Measurements from ENCODE around the gene TIPRL.

TIPRL gene

DNA sequence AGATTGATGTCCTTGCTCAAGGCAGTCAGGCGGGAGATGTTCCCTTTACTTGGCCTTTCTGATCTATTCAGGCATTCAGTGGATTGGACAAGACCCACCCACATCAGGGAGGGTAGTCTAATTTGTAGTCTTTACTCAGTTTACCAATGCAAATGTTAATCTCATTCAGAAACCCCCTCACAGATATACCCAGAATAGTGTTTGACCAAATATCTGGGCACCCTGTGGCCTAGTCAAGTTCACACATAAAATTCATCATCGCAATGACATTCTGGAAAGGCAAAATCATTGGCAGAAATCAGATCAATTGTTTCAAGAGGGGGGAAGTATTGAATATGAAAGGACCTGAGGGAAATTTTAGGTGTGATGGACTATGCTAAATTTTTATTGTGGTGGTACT is 34.6 kb downstream of the TIPRL start:
- no peak for DNase-seq

DNA sequence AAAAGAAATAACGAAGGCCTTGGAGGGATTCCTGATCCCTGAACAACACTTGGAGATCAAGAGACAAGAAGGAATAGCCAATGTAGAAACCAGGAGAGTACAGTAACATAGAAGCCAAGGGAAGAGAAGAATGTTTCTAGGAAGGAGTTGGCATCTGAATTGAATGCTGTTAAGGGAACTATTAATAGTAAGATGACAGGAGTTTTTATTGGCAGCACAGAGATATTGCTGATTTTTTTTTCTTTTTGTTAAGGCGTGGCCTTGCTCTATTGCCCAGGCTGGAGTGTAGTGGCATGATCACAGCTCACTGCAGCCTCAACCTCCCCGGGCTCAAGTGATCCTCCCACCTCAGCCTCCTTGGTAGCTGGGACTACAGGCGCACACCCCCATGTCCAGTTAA is 37.4 kb downstream of the TIPRL start:
- DNase-seq = no peak

DNA sequence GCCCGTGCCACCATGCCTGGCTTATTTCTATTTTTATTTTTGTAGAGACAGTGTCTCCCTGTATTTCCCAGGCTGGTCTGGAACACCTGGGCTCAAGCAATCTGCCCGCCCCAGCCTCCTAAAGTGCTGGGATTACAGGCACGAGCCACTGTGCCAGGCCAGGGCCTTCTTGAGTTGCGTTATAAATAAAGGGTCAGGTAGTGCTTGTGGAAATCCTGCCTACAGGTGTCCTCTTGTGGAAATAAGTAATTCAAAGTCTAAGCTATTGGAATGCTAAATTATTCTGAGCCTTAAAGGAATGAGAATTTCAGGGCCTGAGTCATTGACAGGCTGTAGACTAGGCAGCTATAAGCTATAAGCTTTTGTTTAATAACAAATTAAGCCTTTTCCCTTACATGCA is 38.9 kb downstream of the TIPRL start:
- DNase-seq = no peak

DNA sequence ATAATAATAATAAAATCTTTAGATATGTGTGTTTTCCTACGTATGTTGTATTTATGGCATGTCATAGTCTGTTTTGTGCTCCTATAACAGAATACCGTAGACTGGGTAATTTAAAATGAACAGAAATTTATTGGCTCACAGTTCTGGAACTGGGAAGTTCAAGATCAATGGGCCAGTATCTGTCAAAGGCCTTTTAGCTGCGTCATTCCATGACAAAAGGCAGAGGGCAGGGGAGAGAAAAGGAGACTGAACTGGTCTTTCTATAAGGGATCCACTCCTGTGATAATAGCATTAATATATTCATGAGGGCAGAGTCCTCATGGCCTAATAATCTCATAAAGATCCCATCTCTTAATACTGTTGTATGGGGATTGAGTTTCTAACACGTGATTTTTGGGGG is 39.9 kb downstream of the TIPRL start:
- no peak for DNase-seq

DNA sequence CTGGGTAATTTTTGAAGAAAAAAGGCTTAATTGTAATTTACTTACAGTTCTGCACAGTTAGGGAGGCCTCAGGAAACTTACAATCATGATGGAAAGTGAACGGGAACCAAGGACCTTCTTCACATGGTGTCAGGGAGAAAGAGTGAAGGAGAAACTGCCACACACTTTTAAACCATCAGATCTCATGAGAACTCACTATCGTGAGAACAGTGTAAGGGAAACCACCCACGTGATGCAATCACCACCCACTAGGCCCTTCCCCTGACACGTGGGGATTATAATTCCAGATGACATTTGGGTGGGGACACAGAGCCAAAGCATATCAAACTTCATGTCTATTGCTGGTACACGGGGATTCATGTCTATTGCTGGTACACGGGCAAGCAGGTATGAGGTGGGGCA is 41.7 kb downstream of the TIPRL start:
- DNase-seq = no peak

DNA sequence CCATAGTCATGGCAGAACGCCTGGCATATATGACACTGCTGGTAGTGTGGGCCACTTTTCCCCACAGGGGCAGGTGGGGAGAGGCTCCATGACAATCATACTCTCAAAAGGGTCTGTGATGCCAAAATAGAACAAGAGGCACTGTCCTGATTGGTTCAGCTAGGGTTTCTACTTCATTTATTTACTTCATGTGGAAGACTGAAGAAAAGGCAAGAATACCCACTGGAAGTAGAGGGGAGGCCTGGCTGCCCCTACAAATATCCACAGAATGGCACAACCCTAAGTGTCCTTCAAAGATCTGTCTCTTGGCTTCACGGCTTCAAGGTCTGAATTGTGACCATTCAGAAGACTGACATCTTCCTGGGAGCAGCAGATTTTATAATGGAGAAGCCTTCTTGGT is 42.5 kb downstream of the TIPRL start:
- no peak for DNase-seq

DNA sequence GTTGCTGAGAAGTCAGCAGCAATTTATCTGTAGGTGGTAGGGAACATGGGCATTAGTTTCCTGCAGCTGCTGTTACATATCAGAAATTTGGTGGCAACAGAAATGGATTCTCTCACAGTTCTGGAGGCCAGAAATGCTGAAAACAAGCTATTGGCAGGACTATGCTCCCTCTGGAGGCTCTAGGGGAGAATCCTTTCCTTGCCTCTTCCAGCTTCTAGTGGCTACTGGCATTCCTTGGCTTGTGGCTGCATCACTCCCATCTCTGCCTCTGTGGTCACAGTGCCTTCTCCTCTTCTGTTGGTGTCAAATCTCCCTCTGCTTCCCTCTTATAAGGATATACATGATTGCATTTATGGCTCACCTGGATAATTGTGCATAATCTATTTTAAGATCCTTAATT is 44.5 kb downstream of the TIPRL start:
- DNase-seq = no peak

DNA sequence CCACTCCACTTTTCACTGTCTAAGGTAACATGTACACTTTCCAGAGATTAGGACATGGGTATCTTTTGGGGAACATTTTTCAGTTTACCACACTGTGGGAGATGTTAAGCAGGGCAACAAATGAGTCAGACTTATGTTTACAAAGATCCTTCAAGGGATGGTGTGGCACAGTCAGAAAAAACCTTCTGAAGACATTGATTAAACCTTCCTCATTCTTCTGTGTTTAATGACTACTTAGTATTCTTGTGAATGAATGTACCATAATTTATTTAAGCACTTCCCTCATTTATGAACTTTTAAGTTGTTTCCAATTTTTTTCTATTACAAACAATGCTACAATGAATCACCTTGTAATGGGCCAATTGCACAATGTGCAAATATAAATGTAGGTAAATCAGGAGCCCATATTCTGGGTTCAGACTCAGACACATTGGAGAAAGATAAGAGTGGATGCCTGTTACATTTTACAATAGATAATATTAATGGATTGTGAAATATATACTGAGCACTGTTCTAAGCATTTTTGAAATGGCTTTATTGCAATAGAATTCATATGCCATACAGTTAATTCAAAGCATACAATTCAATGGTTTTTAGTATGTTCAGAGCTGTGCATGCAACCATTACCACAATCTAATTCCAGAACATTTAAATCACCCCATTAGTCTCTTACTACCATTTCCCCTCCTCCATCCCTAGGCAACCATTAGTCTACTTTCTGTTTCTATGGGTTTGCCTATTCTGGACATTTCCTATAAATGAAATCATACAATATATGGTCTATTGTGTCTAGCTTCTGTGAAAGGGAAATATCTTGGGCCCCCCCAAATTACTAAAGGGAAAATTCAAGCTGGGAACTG is 45.1 kb downstream of the TIPRL start:
- DNase-seq = no peak

DNA sequence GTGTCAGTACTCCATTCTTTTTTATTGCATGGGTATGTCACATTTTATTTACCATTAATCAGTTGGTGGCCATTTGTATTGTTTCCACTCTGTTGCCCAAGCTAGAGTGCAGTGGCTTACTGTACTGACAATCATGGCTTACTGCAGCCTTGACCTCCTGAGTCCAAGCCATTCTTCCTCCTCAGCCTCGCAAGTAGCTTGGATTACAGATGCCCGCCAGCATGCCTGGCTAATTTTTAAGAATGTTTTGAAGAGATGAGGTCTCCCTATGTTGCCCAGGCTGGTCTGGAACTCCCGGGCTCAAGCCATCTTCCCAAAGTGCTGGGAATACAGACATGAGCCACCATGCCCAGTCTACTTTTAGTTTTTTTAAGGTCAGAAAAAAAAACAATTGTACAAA is 46.2 kb downstream of the TIPRL start:
- DNase-seq = no peak

DNA sequence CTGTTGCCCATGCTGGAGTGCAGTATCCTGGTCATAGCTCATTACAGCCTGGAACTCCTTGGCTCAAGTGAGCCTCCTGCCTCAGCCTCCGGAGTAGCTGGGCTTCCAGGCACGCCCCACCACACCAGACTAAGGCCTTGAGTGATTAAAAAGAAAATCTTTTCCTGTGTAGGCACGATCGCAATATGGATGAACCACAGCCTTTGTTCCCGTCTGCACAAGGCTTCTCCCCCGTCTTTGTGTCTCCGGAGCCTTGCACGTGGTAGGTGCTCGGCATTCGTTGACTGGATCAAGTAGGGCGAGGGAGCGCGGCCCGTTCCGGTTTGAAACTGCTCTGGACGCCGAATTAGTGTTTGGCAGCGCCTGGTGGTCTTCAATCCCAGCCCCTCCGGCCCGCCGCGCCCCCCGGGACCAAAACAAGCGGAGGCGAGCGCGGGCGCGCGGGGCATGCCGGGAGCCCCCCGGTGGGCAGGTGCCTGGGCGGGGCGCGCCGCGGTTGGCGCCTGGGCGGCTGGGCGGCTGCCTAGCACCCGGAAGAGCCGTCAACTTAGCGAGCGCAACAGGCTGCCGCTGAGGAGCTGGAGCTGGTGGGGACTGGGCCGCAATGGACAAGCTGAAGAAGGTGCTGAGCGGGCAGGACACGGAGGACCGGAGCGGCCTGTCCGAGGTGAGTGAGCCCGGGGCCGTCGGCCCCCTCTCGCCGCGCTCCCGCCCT is 46.9 kb downstream of the TIPRL start, which contains the start of gene SFT2D2:
SFT2D2 (plus strand) TSS at position 529 of the 715 bp plus-strand sequence; CDS start at position 605, 76 bp downstream.
- peak in 48 of 51 donors; percentile 19 to 83 (median 61) for DNase-seq

DNA sequence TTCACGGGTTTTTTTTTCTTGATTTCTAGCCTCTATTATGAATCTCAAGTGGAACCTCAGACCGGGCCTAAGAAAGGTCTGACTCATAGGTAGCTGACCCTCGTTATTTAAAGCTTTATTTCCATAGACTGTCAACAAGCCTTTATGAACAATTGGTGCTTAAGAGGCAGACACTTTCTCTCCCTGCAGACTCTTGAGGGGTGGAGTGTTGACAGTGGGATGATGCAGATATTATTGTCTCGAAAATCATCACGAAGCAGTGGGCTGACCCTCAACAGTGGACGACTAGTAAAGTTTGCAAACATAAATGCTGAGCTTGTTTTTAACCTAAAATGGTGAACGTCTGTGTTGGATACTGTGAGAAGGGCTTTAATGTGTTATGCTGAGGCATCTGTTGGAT is 48.9 kb downstream of the TIPRL start:
- peak in 1 of 51 donors; percentile 54 for DNase-seq

DNA sequence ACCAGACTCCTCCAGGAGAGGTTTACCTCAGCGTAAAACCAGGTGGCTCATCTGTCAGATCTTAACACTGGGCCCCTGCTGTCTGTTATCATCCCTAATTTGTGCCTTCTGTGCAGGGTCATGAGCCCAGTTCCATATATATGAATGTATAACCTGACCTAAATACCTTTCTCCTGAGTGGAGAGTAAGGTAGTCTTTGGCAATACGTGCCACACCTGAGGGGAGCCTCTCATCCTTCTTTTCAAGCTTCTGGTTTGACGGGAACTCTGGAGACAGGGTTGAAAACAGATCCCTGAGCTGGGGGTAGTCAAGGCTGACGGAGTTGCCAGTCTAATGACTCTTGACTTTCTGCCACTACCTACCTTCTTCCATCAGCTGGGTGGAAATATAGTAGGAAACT is 51.1 kb downstream of the TIPRL start:
- DNase-seq = no peak

DNA sequence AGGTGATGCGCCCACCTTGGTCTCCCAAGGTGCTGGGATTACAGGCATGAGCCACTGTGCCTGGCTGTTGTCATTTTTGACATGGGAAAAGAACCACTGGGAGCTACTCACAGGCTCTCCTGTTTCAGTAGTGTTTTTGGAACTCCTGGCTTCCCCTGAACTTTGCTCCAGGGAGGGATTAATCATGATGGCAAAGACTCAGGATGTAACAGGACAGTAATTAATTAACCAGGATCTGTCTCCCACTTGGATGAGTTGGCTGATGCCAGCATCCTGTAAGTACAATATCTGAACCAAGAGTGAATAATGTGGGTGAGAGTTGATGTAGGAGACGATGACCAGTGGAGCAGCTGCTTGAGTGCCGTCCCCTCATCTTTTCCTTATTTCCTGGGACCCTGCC is 51.9 kb downstream of the TIPRL start:
- DNase-seq = no peak

DNA sequence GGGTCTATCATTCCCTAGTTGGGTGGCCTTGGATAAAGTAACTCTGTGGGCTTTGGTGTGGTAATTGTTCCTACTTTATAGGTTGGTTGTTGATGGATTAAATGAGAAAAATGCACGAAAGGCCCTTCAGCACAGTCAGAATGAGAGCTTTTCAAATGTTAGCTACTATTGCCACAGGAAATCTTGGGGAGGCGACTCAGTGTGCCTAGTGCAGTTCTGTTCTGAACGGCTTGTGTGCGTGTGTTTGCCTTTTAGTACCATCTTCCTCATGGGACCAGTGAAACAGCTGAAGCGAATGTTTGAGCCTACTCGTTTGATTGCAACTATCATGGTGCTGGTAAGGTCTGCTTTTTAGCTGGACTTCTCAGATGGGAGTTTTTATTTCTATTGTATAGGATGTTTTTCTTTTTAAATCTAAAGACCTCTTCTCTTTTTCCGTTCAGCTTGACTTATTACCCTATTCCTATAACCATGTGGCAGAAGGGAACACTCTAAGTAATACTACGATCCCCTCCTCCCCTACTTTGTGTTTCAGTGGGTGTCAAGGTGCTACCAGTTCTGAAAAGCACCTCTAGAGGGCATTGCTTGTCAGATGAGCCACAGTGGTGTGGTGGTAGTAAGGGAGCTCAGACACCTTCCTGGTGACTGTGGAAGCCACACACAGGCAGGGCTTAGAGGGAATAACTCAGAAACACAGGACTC is 56.2 kb downstream of the TIPRL start:
- DNase-seq = peak in 2 of 51 donors; percentile 14 to 33

DNA sequence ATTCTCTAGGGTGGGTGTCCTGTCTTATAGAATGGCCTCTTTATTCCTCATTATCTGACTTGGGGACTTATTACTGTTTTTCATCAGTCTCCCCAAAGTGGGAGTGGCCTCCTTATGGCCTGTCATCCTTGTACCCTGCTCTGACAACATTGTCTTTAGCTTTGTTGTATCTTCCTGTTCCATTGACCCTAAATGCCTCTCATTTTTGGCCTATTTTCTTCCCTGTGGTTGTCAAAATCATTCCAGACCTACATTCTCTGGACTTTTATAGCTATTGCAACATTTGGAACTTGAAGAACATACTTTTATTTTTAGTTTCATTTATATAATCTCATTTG is 56.8 kb downstream of the TIPRL start:
- no peak for DNase-seq

DNA sequence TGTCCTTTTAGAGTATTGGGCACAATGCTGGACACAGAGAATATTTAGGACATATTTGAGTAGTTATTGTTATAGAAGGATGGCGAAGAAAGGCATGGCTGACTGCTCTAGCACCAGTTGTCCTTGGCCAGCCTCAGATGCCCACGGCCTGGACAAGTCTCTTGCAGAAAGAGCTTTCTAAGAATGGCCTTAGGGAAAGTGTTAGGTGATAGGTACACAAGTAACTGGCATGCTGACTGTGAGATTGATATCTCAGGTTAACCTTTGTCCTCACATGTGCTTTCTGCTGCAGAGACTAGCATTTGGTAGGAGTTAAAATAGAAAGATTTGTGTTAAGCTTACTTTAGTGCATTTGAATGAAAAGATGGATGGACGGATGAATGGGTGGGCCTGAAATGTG is 57.2 kb downstream of the TIPRL start:
- DNase-seq = no peak

DNA sequence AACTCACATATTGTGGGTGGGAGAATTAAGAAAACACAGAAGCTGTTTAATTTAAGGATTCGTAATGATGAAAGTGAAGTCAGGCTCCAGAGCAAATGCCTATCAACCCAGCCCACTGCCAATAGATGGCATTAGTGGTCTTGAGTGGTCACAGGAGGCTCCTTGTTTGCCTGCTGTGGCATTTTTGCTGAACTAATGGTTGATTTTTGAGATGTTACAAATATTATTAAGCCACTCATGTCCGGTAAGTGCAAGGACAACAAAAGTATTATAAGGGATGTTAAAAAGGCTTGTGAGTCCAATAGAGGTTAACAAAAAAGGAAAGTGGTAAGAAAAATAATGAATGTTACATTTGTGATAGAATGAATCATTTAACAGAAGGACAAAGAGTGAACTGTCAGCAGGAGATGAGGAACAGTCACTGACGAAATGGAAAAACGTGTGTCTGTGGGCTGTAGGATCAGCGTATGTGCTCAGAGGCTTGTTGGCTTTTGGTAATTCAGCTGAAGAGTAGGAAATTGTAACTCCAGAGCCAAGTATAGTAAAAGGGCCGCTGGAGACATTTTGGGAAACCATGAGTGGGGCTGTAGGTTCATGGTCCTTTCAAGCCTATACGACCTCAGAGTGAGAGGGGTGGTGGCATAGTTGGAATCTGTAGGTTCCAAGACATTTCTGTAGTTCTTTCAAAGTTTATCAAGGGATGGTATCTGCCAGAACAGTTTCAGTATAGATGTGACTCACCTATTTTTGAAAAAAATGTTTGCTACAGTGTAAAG is 58.3 kb downstream of the TIPRL start:
- DNase-seq = peak in 8 of 51 donors; percentile 6 to 83 (median 16)

DNA sequence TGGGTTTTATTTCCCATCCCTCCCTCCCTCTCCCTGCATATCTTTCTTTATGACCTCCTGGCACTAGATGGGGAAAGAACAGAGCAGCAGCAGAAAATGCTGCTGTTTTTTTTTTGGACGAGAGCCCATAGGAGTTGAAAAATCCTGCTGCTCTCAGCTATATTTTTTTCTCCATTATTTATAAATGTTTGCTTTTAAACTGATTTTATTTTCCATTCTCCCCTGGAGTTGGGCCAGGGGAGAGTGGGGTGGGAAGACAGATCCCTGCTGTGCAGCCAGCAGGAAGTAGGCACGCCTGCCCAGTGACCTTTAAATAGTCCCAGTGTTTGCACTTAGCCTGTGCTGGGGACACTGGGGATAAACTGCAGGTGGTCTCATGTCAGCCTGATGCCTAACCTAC is 64.4 kb downstream of the TIPRL start:
- DNase-seq = no peak

DNA sequence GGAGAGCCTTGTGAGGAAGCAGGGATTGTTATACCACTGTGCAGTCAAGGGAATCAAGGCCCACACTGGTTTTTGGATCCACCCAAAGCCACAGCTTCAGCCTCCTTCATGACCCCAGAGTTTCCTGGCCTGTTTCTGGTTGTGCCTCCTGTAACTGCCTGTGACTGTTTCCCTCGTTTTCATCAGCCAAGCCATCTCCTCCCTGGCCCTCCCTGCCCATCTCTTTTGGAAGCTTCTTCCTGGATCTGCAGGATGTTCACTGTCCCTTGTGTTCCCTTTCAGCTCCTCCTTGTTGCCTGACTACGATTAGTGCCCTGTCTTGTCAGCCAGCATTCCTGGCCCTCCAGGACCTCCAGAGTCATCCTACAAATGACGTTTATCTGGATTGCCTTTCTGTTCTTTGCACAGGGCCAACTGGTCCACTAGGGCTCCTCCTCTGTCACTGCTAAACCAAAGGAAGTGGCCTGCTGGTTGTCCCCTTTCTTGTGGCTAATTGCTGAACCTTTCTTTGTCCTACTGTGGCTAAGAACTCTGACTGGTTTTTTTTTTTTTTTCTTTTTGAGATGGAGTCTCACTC is 65.0 kb downstream of the TIPRL start:
- no peak for DNase-seq

DNA sequence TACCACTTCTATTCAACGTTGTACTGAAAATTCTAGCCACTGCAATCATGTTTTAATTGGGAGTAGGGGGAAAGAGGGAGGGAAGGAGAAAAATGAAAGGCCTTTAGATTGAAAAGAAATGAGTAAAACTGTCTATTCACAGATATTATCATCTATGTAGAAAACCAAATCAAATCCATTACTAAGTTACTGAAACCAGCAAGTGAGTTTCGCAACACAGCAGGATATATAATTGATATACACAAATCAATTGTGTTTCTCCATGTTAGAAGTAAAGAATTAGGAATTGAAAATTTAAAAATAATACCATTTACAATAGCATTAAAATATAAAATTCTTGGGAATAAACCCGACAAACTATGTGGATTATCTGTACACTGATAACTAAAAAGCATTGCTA is 66.3 kb downstream of the TIPRL start:
- no peak for DNase-seq

DNA sequence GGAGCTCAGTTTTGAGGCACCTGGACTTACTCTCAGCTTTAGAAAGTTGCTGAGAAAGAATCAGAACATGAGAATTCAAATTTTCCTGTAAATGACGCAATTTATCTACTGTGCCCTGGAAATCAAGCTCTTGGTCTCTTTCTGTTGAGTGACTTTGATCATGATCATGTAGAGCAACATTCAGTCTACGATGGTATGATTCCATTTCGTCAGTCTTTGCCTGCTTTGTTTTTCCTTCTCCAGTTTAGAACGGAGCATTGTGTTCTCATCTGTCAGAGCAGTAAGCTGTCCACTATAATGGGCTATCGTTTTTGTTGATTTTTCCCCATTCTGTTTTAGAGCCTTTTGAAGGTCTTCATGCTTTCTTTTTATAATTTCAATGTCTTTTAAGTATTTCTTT is 67.7 kb downstream of the TIPRL start:
- DNase-seq = peak in 2 of 51 donors; percentile 12 to 67

Data from hypothalamus (tissue), 51 donors.